SH-SY5Y (cell line): ENCODE data around the gene ACTN2.

Experiments
- GATA2 ChIP-seq: IDR thresholded peaks from 2 replicates; pipeline ENCODE4 v1.6.1; 2011; ENCODE audit warnings: mild to moderate bottlenecking, low read depth, low read length
- GATA3 ChIP-seq: IDR thresholded peaks from 2 replicates; pipeline ENCODE4 v1.6.1; 2011; ENCODE audit warnings: low read depth, mild to moderate bottlenecking, low read length, moderate library complexity

The ACTN2 gene

DNA sequence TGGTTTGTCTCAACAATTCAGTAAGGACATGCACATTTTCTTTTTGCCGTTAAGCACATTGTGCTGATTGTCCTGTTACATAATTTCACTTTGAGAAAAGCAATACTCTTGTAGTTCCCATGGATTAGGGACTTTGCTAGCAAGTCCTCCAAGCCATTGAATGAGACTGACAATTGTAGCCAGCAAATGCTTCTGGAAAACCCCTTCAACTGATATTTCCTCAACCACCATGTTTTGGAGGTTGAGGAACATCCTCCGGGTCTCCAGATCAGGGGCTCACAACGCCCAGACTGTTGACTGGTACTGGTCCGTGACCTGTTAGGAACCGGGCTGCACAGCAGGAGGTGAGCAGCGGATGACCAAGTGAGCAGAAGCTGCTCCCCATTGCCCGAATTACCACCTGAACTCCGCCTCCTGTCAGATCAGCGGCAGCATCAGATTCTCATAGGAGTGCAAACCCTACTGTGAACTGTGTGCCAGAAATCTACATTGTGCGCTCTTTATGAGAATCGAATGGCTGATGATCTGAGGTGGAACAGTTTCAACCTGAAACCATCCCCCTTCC, 24.1 kb downstream of the ACTN2 start:
- TF ChIP-seq GATA2, result no peak
- TF ChIP-seq GATA3, result no peak

DNA sequence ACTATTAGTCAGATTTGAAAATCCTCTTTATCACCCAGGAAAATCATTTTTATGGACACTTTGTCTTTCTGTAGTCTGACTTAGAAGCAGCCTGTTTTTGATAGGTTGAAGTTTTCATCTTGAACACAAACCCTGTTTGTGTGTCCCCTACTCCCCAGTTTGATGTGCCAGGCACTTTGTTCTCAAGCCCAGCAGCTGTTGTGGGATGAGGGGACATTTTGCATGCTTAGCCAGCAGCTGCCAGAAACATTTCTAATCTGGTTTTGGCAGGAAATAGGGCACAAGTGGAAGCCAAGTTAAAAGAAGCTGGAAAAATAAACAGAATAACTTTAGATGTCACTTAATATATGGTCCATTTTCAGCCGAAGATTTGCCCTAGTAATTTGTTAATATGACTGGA, 29.9 kb downstream of the ACTN2 start:
- TF ChIP-seq GATA3 (no peak), GATA2 (no peak)

DNA sequence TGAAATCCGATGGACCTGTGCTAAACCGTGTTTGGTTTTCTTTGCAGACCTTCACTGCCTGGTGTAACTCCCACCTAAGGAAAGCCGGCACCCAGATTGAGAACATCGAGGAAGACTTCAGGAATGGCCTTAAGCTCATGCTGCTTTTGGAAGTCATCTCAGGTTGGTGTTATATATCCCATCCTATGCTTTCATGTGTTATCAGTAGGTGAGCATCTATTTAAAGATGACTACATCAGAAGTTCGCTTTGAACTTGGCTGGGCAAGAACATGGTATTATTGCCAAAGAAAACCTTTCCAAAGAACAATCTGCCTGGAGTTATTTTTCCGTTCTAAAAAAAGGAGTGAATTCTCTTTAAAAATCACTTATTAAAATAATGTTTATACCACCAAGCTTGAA, 31.5 kb downstream of the ACTN2 start:
- TF ChIP-seq GATA3, result no peak
- no peak for TF ChIP-seq GATA2

DNA sequence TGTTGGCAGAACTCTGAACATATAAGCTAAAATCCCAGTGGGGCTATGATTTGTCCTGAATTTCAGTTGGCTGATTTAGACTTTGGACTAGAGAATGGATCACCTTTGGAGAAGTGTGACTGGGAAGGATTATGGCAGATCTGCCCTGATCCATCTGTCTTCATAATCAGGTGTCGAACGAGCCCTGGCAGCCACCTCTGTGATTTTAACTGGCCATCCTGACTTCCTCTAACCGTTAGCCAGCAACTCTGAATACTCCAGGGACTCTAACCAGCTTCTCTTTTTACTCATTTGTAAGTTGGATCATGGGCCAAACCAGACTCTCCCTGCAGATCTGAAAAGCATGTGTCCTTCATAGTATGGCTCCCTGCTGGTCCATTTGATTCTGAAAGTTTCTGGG, 32.0 kb downstream of the ACTN2 start:
- TF ChIP-seq GATA3 (no peak), GATA2 (no peak)

DNA sequence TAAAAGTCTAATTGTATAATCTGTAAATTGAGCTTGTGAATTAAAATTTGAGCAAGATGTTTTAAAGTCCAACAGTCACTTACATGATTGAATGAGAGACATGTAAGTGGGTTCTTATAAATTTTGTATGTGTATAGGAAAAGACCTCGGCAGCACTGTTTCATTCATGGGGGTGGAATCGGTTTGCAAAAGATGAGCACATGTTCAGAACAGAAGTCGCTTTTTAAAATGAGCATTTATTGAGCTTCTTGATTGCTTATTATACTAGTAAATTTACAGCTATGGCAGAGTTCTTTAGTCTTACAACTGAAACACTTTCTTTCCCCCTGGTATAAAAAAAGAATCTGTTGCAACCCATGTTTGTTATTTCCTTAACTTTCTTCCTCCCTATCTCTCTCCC, 33.9 kb downstream of the ACTN2 start:
- TF ChIP-seq GATA2 (no peak), GATA3 (no peak)

DNA sequence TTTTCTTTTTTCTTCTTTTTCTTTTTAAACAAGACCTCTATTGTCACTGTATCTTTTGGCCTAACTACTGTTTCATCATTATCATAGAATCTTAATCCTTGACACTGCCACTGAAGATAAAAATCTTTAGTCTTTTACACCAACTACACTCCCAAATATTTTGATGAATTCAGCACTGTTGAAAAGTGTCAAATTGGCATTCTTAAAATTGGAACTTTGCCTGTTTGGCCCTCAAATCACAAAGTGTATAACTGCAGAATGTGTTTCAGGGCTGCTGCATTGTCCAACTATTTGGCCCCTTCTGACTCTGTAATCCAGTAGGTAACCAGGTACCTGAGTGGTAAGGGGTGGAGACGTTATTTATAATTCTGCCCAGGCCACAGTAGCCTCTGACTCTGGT, 34.3 kb downstream of the ACTN2 start:
- TF ChIP-seq GATA2, result no peak
- TF ChIP-seq GATA3, result no peak

DNA sequence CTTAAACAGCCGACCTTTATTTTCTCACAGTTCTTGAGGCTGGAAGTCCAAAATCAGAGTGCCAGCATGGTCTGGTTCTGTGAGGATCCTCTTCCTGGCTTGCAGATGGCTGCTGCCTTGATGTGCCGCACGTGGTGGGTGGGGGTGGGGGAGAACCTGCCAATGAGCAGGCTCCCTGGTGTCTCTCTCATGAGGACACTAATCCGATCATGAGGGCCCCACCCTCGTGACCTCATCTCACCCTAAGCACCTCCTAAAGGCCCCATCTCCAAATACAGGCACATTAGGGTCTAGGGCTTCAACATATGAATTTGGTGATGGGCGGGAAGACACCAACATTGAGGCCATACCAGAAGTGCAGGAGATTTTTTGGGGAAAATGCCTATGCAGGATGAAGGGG, 37.8 kb downstream of the ACTN2 start:
- TF ChIP-seq GATA2 (no peak), GATA3 (no peak)

DNA sequence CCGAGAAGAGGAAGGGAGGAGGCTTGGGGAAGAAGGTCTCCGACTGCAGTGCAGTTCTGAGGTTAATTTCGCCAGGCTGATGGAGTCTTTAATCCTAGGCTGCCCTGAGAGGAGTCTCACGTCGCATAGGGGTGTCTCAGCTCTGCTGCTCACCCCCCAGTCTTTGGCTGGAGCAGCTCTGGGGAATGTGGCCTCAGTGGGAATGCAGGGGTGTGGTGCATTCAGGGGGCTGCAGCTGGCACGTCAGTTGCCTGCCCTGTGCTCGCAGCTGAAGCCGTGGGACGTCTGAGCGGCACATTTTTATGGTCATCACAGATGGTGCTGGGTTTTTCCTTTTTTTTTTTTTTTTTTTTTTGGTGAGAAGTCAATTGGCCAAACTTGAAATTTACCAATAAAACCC, 38.2 kb downstream of the ACTN2 start:
- TF ChIP-seq GATA3 (no peak), GATA2 (no peak)

DNA sequence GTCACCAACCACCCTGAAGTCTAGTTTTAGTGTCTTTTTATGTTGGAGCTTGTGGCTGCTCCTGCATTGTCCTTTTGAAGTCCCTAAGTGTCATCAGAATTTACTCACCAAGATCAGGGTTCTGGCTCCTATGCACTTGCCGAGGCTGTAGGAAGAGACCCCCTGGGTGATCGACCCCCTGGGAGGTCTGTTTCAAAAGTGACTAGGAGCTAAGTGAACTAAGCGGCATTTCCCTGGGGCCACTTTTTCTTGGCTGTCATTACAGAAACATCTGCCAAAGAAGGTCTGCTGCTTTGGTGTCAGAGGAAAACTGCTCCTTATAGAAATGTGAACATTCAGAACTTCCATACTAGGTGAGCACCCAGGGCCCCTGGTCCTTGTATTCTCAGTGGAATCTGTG, 39.4 kb downstream of the ACTN2 start:
- TF ChIP-seq GATA3, result no peak
- no peak for TF ChIP-seq GATA2

DNA sequence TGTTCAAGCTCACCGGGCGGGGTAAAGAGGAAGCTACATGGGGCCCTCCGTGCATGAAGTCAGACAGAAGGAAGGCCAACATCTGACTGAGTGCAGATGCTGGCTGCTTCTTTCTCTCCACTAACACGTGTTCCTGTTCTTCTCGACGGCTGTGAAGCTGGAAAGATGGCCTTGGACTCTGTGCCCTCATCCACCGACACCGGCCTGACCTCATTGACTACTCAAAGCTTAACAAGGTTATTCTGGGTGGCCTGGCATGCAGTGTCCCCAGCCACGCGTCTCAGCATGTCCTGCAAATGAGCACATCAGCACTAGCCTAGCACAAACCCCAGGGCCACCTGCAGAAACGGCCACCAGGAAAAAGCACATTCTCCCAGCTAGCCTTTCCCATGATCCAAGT, 41.2 kb downstream of the ACTN2 start:
- TF ChIP-seq GATA3 (no peak), GATA2 (no peak)

DNA sequence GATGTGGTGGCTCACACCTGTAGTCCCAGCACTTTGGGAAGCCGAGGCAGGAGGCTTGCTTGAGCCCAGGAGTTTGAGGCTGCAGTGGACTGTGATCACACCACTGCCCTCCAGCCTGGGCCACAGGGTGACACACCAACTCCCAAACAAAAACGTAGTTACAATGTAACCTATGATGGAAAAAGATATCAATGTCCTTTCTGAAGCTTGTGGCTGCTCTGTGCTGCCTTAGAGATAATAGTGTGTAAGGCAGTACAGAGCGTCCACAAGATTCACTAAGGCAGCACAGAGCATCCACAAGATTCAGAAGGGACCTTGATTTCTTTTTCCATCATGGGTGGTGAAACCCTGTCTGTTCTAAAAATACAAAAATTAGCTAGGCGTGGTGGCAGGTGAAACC, 42.5 kb downstream of the ACTN2 start:
- TF ChIP-seq GATA2, result no peak
- TF ChIP-seq GATA3, result no peak

DNA sequence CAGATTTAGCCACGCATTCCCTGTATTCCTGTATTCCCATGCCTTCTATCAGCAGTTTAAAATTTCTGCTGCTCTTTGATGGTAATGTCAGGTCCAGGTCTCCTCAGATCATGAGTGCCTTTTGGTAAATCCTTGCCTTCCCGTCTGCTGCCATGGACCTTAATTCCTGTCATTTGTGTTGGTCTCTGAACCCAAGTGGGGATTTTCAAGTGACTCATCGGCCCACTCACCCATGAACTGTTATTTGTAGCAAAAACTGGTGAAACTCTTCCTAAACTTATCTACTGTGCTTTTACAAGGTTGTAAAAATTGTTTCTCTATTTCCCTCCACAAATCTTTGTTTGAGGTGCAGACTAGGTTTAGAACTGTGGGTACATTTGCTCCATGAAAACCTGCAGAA, 47.4 kb downstream of the ACTN2 start:
- TF ChIP-seq GATA3 (no peak), GATA2 (no peak)

DNA sequence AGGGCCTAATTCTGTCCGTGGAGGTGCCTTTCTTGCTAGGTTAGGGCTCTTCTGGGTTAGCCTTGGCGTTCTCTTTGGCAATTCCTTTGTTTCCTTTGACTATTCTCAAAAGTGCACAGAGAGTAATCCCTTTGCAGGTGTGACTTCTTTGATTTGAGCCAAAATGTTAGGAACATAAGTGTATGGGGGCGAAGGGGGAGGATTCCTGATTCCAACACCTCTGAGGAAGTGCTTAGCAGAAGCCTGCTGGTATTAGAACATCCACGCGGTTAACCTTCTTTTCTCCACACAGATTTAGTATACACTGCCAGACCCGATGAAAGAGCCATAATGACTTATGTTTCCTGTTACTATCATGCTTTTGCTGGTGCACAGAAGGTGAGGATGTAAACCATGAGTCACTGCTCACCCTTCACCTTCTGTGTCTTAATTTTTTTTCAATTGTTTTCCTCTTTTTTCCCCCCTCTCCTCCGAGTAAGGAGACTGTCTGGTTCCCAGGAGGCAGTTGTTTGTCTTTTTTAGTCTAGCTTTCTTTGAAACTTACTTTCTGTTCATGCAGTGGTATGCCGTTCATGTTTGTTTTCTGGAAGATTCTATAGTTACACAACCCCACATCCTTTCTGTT, 48.0 kb downstream of the ACTN2 start:
- no peak for TF ChIP-seq GATA2
- TF ChIP-seq GATA3, result no peak

DNA sequence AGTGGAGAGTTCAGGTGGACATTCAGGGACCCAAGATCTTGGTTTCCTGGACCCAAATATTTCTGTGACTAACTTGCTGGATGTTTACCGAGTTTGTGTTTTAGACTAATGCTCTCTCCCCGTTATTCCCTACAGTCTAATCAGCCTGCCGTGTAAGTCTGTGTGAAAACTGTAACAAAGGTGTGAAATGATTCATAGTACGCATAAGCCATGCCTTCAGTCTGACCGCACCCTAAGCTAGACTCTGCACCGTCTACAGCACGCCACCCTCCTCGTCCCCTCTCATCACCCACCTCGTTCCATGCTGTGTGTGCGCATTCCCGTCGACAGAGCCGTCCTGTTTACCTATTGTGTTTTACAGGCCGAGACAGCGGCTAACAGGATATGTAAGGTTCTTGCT, 50.5 kb downstream of the ACTN2 start:
- TF ChIP-seq GATA3 (no peak), GATA2 (no peak)

DNA sequence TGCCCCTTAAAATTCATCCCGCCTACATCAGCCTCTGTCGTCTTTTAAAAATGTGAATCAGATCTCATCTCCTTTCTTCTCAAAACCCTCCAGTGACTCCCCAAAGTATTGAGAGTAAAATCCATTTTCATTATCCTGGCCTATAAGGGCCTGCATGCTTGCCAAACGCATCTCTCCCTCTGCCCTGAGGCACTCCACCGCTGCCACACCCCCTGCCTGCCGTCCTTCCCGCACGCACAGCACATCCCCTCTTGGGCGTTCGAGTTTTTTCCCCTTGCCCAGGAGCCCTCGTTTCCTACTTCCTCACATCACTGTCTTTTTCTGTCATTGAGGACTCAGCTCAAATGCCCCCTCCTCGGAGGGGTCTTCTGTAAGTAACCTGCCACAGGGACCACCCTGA, 55.5 kb downstream of the ACTN2 start:
- no peak for TF ChIP-seq GATA3
- TF ChIP-seq GATA2, result no peak

DNA sequence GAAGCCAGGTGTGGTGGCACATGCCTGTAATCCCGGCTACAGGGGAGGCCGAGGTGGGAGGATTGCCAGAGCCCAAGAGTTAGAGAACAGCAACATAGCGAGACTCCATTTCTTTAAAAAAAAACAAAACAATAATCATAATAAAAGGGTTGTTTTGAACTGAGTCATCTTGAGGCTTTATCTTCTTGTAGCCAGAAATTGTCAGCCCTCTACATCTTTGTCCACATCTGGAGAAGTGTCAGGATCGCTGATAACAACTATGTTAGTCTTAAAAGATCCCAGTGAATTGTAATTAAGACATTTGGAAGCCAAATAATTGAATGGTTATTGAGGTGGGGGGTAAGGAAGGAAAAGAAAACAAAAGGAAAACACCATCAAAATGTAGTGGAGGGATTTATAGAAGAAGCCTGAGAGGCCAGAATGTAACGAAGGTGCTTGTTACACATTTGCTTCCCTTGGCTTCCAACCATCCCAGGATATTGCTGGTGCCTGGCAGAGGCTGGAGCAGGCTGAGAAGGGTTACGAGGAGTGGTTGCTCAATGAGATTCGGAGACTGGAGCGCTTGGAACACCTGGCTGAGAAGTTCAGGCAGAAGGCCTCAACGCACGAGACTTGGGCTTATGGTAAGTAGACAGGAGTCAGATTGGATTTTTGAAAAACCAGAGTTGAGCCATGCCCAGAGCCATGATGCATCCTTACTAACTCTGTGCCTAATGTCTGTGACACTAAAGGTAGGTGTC, 56.3 kb downstream of the ACTN2 start:
- TF ChIP-seq GATA3, result no peak
- no peak for TF ChIP-seq GATA2
